Mucosa of stomach (tissue), 1 donor: ENCODE data around the gene DLEC1.

Source experiments
- H3K27me3 ChIP-seq: one replicate; pipeline ENCODE4 v1.7.0; 2013; ENCODE audit warnings: mild to moderate bottlenecking, low read length; ENCODE audit not compliant: control insufficient read depth, insufficient read depth
- H3K36me3 ChIP-seq: one replicate; pipeline ENCODE4 v1.7.0; 2013; ENCODE audit warnings: low read length; ENCODE audit not compliant: control insufficient read depth, insufficient read depth
- H3K4me1 ChIP-seq: one replicate; pipeline ENCODE4 v1.7.0; 2013; ENCODE audit warnings: mild to moderate bottlenecking, low read length; ENCODE audit not compliant: control insufficient read depth, insufficient read depth
- H3K4me3 ChIP-seq: one replicate; pipeline ENCODE4 v1.7.0; 2013; ENCODE audit warnings: low read length
- H3K9ac ChIP-seq: one replicate; pipeline ENCODE4 v1.7.0; 2013; ENCODE audit warnings: mild to moderate bottlenecking, low read length, moderate library complexity
- H3K9me3 ChIP-seq: one replicate; pipeline ENCODE4 v1.7.0; 2013; ENCODE audit warnings: mild to moderate bottlenecking, low read length, moderate library complexity; ENCODE audit not compliant: control insufficient read depth
- donor health status: Pancreatic carcinoma.

The DLEC1 gene

GRCh38 chr3:38003817-38004414, 35.1 kb upstream of the DLEC1 start:
- no peaks in the 10 kb centered on the region for H3K27me3 ChIP-seq
- peak overlapping the region; percentile 40 for H3K9ac ChIP-seq
- H3K4me3 ChIP-seq = no peak overlapping the region
- H3K36me3 ChIP-seq = peaks cover 47% of the 10 kb centered on the region
- peaks cover 70% of the 10 kb centered on the region for H3K4me1 ChIP-seq
- no peaks in the 10 kb centered on the region for H3K9me3 ChIP-seq

GRCh38 chr3:38004415-38005075, 34.5 kb upstream of the DLEC1 start:
- Histone ChIP-seq H3K9ac (no peak overlapping the region), H3K27me3 (no peaks in the 10 kb centered on the region), H3K9me3 (no peaks in the 10 kb centered on the region), H3K4me3 (peak overlapping the region; percentile 7), H3K4me1 (peaks cover 65% of the 10 kb centered on the region), H3K36me3 (peaks cover 45% of the 10 kb centered on the region)

DNA sequence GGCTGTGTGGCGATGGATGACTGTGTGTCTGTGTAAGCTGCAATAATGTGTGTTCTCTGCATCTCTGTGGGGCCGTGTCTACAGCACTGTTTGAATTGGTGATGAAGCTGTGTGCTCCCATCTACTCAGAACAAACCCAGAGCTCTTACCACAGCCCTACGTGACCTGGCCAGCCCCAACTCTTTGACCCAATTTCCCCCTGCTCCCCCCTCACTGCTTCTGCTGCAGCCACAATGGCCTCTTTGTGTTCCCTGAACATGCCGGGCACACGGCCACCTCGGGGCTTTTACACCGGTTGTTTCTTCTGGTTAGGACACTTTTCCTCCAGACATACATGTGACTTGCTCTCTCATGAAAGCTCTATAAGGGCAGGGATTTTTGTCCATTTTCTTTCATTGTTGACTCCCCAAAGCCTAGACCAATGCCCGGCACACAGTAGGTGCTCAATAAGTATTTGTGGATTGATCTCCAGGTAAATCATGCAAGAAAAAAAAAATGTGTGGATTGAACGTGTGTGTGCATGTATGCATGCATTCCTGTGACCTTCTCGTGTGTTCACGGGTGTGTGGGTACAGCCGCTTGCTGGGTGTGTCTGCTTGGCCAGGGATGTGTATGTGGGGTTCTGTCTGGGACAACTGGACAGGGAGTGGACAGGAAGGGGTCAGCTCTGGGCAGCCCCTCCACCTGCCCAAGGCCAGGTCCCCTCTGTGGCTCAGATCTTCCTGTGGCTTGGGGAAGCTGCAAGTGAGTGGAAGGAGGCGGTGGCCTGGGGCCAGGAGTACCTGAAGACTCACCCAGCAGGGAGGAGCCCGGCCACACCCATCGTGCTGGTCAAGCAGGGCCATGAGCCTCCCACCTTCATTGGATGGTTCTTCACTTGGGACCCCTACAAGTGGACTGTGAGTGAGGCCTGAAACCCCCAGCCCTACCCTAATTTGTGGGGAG, 33.7 kb upstream of the DLEC1 start:
- H3K27me3 ChIP-seq = no peaks in the 10 kb centered on the region
- peak overlapping the region; percentile 14 for H3K9ac ChIP-seq
- peaks cover 37% of the 10 kb centered on the region for H3K36me3 ChIP-seq
- H3K4me3 ChIP-seq = peak overlapping the region; percentile 7
- no peaks in the 10 kb centered on the region for H3K9me3 ChIP-seq
- H3K4me1 ChIP-seq = peaks cover 59% of the 10 kb centered on the region

DNA sequence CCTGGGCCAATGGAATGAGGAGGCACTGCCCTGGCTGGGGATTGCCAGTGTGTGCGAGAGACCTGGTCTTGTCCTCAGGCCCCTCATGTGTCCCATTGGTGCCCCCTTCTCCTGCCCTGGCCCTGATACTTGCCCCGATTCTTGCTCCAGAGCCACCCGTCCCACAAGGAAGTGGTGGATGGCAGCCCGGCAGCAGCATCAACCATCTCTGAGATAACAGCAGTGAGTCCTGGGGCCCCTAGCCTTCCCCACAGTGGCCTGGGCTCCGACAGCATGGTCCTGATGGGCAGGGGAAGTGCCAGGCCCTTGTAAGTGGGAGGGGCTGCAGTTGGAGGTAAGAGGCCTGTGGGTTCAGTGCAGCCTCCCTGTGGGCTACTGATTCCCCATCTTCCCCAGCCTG, 33.0 kb upstream of the DLEC1 start:
- no peak overlapping the region for H3K9ac ChIP-seq
- no peaks in the 10 kb centered on the region for H3K27me3 ChIP-seq
- H3K4me3 ChIP-seq = no peak overlapping the region
- H3K4me1 ChIP-seq = peaks cover 53% of the 10 kb centered on the region
- no peaks in the 10 kb centered on the region for H3K9me3 ChIP-seq
- H3K36me3 ChIP-seq = peaks cover 30% of the 10 kb centered on the region

- no peaks in the 10 kb centered on the region for H3K9me3 ChIP-seq
- peaks cover 29% of the 10 kb centered on the region for H3K36me3 ChIP-seq
- H3K4me3 ChIP-seq = no peak overlapping the region
- no peaks in the 10 kb centered on the region for H3K27me3 ChIP-seq
- peaks cover 48% of the 10 kb centered on the region for H3K4me1 ChIP-seq
- H3K9ac ChIP-seq = no peak overlapping the region
Measured at GRCh38 chr3:38006445-38006995, 32.5 kb upstream of the DLEC1 start.

DNA sequence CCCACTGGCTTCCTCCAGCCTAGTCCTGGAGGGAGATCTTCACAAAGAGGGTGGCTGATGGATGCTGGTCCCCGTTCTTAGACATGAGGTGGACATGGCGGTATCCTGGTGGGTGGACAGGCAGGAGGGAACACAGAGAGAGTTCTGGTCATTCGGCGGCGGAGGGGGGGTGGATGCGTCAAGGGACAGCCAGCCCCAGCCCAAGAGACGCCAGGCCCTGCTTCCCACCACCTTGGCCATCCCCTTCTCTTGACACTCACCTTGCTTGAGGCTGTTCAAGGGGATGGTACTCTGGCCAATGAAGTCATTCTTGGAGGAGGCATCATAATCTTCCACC, 31.3 kb upstream of the DLEC1 start:
- no peak overlapping the region for H3K4me3 ChIP-seq
- H3K4me1 ChIP-seq = peaks cover 36% of the 10 kb centered on the region
- no peaks in the 10 kb centered on the region for H3K9me3 ChIP-seq
- no peak overlapping the region for H3K9ac ChIP-seq
- H3K36me3 ChIP-seq = peaks cover 23% of the 10 kb centered on the region
- no peaks in the 10 kb centered on the region for H3K27me3 ChIP-seq

DNA sequence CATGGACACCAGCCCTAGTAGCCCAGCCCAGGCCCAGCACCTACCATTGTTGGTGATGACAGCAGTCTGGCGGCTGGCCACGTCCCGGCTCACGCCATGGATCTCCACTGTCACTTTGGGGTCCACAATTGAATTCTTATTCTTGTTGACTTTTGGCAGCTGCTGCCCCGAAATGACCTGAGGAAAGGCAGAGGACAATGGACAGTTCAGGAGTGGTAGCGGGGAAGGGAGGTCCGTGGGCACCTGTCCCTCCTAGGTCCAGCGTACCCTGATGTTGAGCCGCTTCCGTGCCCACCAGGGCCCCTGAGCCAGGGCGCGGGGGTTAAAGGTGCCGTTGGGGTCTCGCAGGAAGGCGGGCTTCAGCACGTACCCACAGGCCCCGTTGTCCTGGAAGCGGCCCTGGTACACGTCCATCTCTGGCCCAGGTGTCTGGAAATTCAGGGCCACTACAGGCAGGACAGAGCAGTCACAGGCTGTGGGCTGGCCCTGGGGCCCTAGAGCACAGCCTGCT, 30.8 kb upstream of the DLEC1 start:
- peaks cover 18% of the 10 kb centered on the region for H3K36me3 ChIP-seq
- peaks cover 31% of the 10 kb centered on the region for H3K4me1 ChIP-seq
- H3K9ac ChIP-seq = no peak overlapping the region
- H3K27me3 ChIP-seq = no peaks in the 10 kb centered on the region
- H3K9me3 ChIP-seq = no peaks in the 10 kb centered on the region
- no peak overlapping the region for H3K4me3 ChIP-seq

DNA sequence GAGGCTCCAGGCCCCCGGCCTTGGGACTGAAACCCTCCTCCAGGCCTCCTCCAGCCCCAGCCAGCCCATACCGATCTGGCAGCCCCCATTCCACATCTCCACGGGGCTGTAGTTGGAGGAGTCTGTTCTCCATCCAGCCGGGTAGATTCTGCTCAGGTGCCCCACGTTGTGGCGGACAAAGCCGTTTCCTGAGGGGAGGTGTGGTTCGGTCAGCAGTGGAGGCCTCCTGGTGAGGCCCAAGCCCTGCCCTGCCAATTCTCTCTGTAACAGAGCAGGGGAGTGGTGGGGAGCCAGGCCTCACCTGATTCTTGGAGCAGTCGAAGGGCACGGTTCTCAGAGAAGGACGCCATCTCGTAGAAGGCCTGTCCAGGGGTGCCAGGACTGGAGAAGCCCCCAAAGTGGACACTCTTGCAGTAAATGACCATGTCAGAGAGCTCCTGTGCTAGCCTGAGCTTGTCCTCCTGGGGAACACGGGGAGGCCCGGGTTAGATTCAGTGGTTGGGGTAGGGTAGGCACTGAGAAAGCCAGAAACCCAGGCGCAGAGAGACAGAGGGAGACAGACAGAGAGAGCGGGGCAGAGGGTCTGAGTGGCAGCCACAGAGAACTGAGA, 29.9 kb upstream of the DLEC1 start:
- no peaks in the 10 kb centered on the region for H3K9me3 ChIP-seq
- no peak overlapping the region for H3K4me3 ChIP-seq
- H3K4me1 ChIP-seq = peaks cover 23% of the 10 kb centered on the region
- H3K9ac ChIP-seq = no peak overlapping the region
- H3K27me3 ChIP-seq = no peaks in the 10 kb centered on the region
- peaks cover 12% of the 10 kb centered on the region for H3K36me3 ChIP-seq

DNA sequence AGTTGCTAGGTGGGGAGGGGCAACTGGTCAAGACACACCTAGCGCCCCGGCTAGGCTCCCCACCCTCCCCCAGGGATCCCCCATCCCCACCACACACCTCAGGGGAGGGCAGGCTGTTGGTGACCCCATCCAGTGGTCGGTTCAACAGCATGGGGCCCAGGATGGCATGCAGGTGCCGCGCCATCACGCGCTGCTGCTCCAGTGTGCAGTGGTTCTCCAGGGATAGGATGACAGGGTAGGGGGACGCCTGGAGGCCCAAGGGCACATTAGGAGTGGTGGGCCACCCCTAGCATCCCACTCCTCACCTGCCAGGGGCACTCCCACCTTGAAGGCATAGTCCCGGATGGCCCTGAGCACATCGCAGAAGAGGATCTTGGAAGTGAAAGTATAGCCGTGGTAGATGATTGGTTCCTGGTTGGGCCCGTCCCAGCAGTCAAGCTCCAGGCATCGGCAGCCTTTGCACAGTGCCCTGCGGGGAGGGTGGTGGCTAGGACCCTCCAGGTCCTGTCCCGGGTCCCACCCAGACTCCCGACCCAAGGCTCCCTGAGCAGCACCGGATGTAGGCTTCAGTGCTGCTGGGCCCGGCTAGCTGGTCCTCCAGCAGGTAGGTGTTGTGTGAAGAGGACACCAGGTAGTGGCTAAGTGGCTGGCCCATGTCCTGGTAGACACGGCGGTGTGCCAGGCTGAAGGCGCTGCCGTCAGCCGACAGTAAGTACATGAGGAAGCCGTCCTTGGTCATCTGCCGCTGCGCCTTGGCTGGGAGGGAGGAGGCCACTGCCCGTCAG, 29.0 kb upstream of the DLEC1 start:
- Histone ChIP-seq H3K27me3 (no peaks in the 10 kb centered on the region), H3K4me1 (peaks cover 13% of the 10 kb centered on the region), H3K9me3 (no peaks in the 10 kb centered on the region), H3K36me3 (peaks cover 12% of the 10 kb centered on the region), H3K9ac (no peak overlapping the region), H3K4me3 (no peak overlapping the region)

GRCh38 chr3:38011111-38011510, 27.9 kb upstream of the DLEC1 start:
- H3K36me3 ChIP-seq = peaks cover 5% of the 10 kb centered on the region
- H3K4me3 ChIP-seq = no peak overlapping the region
- H3K27me3 ChIP-seq = no peaks in the 10 kb centered on the region
- no peak overlapping the region for H3K9ac ChIP-seq
- no peaks in the 10 kb centered on the region for H3K9me3 ChIP-seq
- H3K4me1 ChIP-seq = peaks cover 2% of the 10 kb centered on the region

- Histone ChIP-seq H3K4me3 (no peak overlapping the region), H3K36me3 (peaks cover 4% of the 10 kb centered on the region), H3K4me1 (peaks cover 9% of the 10 kb centered on the region), H3K9ac (no peak overlapping the region), H3K9me3 (no peaks in the 10 kb centered on the region), H3K27me3 (no peaks in the 10 kb centered on the region)
Measured at GRCh38 chr3:38015485-38015884, 23.5 kb upstream of the DLEC1 start.
